ENCODE data around the gene PCDHB2. TPM values are rescaled to one million over a fixed set of nuclear protein-coding genes. Genes with fewer than 3 reads are reported as not detected.
"Not testable (repeated sequence)": the region's sequence is repeated elsewhere in the genome, so short reads cannot be mapped to it uniquely, and the experiment has no call there.

The PCDHB2 gene
- total RNA-seq, 2 donors from 2014 or later, result 2.3 to 4.6 TPM

DNA sequence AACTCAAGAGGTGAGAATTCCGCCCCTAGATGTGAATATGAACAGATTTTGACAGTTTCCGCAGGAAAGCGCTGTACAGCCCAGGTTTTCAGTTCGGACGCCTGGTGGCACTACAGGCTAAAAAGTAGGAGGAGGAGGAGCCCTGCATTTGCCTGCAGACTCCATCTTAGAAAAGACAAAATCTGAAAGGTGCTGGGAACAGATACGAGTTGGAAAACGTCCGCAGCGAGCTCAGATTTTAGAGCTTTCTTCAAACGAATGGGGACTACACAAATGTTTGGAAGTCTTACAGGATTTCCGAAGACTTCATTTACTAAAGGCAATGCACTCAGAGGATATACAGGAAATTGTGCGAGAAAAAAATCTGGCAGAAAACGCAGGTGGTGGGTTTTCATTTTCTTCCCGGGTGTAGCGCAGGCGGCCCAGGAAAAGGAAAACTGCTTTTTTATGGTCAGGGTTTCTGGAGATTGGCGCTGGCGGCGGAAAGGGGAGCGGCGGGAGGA is 9.9 kb upstream of the PCDHB2 start:
- H3K27ac ChIP-seq, result peak overlapping the region; percentile 12 to 46
- DNase-seq (ENCODE audit: low spot score), result no peak
- TF ChIP-seq, protein P1, sequence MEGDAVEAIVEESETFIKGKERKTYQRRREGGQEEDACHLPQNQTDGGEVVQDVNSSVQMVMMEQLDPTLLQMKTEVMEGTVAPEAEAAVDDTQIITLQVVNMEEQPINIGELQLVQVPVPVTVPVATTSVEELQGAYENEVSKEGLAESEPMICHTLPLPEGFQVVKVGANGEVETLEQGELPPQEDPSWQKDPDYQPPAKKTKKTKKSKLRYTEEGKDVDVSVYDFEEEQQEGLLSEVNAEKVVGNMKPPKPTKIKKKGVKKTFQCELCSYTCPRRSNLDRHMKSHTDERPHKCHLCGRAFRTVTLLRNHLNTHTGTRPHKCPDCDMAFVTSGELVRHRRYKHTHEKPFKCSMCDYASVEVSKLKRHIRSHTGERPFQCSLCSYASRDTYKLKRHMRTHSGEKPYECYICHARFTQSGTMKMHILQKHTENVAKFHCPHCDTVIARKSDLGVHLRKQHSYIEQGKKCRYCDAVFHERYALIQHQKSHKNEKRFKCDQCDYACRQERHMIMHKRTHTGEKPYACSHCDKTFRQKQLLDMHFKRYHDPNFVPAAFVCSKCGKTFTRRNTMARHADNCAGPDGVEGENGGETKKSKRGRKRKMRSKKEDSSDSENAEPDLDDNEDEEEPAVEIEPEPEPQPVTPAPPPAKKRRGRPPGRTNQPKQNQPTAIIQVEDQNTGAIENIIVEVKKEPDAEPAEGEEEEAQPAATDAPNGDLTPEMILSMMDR (IDR thresholded peaks at IDR 0.05), result peak; percentile 28

DNA sequence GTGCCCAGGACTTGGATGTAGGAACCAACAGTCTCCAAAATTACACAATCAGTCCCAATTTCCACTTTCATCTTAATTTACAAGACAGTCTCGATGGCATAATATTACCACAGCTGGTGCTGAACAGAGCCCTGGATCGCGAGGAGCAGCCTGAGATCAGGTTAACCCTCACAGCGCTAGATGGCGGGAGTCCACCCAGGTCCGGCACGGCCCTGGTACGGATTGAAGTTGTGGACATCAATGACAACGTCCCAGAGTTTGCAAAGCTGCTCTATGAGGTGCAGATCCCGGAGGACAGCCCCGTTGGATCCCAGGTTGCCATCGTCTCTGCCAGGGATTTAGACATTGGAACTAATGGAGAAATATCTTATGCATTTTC is 837 bp downstream of the PCDHB2 start:
- TF ChIP-seq, protein P1 (IDR thresholded peaks at IDR 0.05), result no peak
- ATAC-seq (ENCODE audit: insufficient number of reproducible peaks, low FRiP score, low read depth), result no peak
- Histone ChIP-seq H3K27ac (no peak overlapping the region), H3K9me3 (peaks cover 58% of the 10 kb centered on the region), H3K4me3 (peak overlapping the region; percentile 49), H3K36me3 (no peaks in the 10 kb centered on the region), H3K4me1 (ENCODE audit: control insufficient read depth in 1 of 2, low read depth in 2 of 2) (no peaks in the 10 kb centered on the region), H3K27me3 (replicated peaks; ENCODE audit: insufficient read depth) (no peaks in the 10 kb centered on the region)
- no peak for DNase-seq (ENCODE audit: low spot score)

More for the DNA sequence above, 9.9 kb upstream of the PCDHB2 start:
- H3K9me3 ChIP-seq, result peaks cover 16% of the 10 kb centered on the region
- H3K4me1 ChIP-seq (ENCODE audit: control insufficient read depth in 1 of 2, low read depth in 2 of 2), result no peaks in the 10 kb centered on the region
- peak overlapping the region; percentile 66 for H3K4me3 ChIP-seq
- peak; percentile 36 for ATAC-seq (ENCODE audit: insufficient number of reproducible peaks, low FRiP score, low read depth)
- no peaks in the 10 kb centered on the region for H3K27me3 ChIP-seq (replicated peaks; ENCODE audit: insufficient read depth)
- H3K36me3 ChIP-seq, result no peaks in the 10 kb centered on the region

- H3K9me3 ChIP-seq, result peaks cover 61% of the 10 kb centered on the region
- not testable (repeated sequence) for H3K4me1 ChIP-seq (ENCODE audit: control insufficient read depth in 1 of 2, low read depth in 2 of 2); H3K36me3 ChIP-seq; H3K4me3 ChIP-seq; H3K27ac ChIP-seq; ATAC-seq (ENCODE audit: insufficient number of reproducible peaks, low FRiP score, low read depth); H3K27me3 ChIP-seq (replicated peaks; ENCODE audit: insufficient read depth); DNase-seq (ENCODE audit: low spot score)
Measured at GRCh38 chr5:141096181-141096580, 1.8 kb downstream of the PCDHB2 start.

GRCh38 chr5:141096586-141096985 is 2.2 kb downstream of the PCDHB2 start:
- ATAC-seq (ENCODE audit: insufficient number of reproducible peaks, low FRiP score, low read depth); DNase-seq (ENCODE audit: low spot score); H3K27ac ChIP-seq; H3K36me3 ChIP-seq; H3K4me3 ChIP-seq; H3K27me3 ChIP-seq (replicated peaks; ENCODE audit: insufficient read depth); H3K4me1 ChIP-seq (ENCODE audit: control insufficient read depth in 1 of 2, low read depth in 2 of 2): not testable (repeated sequence)
- peaks cover 65% of the 10 kb centered on the region for H3K9me3 ChIP-seq

GRCh38 chr5:141100243-141100805 is 5.9 kb downstream of the PCDHB2 start, which contains the start of gene PCDHB3:
Gene PCDHB3 (plus strand): TSS chr5:141100473. CDS start chr5:141100650, 177 bp downstream.
- no peaks in the 10 kb centered on the region for H3K36me3 ChIP-seq
- DNase-seq (ENCODE audit: low spot score) (no peak), ATAC-seq (ENCODE audit: insufficient number of reproducible peaks, low FRiP score, low read depth) (no peak)
- H3K4me1 ChIP-seq (ENCODE audit: control insufficient read depth in 1 of 2, low read depth in 2 of 2), result no peaks in the 10 kb centered on the region
- no peaks in the 10 kb centered on the region for H3K27me3 ChIP-seq (replicated peaks; ENCODE audit: insufficient read depth)
- H3K4me3 ChIP-seq, result peak within 1 kb of the TSS; percentile 19
- TF ChIP-seq, protein P1 (IDR thresholded peaks at IDR 0.05), result no peak
- no peak within 1 kb of the TSS for H3K27ac ChIP-seq
- peaks cover 37% of the 10 kb centered on the region for H3K9me3 ChIP-seq

GRCh38 chr5:141101059-141101458 is 6.6 kb downstream of the PCDHB2 start:
- ATAC-seq (ENCODE audit: insufficient number of reproducible peaks, low FRiP score, low read depth), result no peak
- TF ChIP-seq, protein P1 (IDR thresholded peaks at IDR 0.05), result no peak
- Histone ChIP-seq H3K9me3 (peaks cover 31% of the 10 kb centered on the region), H3K4me3 (peak overlapping the region; percentile 6), H3K36me3 (no peaks in the 10 kb centered on the region), H3K27ac (no peak overlapping the region), H3K4me1 (ENCODE audit: control insufficient read depth in 1 of 2, low read depth in 2 of 2) (no peaks in the 10 kb centered on the region), H3K27me3 (replicated peaks; ENCODE audit: insufficient read depth) (no peaks in the 10 kb centered on the region)
- no peak for DNase-seq (ENCODE audit: low spot score)

GRCh38 chr5:141102070-141102469 is 7.7 kb downstream of the PCDHB2 start:
- not testable (repeated sequence) for H3K4me3 ChIP-seq; DNase-seq (ENCODE audit: low spot score); H3K27me3 ChIP-seq (replicated peaks; ENCODE audit: insufficient read depth); H3K4me1 ChIP-seq (ENCODE audit: control insufficient read depth in 1 of 2, low read depth in 2 of 2); H3K36me3 ChIP-seq; H3K27ac ChIP-seq; ATAC-seq (ENCODE audit: insufficient number of reproducible peaks, low FRiP score, low read depth)
- H3K9me3 ChIP-seq, result peaks cover 31% of the 10 kb centered on the region

- not testable (repeated sequence) for H3K4me1 ChIP-seq (ENCODE audit: control insufficient read depth in 1 of 2, low read depth in 2 of 2); H3K27ac ChIP-seq; ATAC-seq (ENCODE audit: insufficient number of reproducible peaks, low FRiP score, low read depth); H3K27me3 ChIP-seq (replicated peaks; ENCODE audit: insufficient read depth); DNase-seq (ENCODE audit: low spot score); H3K36me3 ChIP-seq; H3K4me3 ChIP-seq
- H3K9me3 ChIP-seq, result peaks cover 30% of the 10 kb centered on the region
Measured at GRCh38 chr5:141102471-141102870, 8.1 kb downstream of the PCDHB2 start.
